Naive thymus-derived CD4-positive, alpha-beta T cell (primary cell): ENCODE results near the gene HYI. TPM values are rescaled to one million over a fixed set of nuclear protein-coding genes. Genes with fewer than 3 reads are reported as not detected.

ENCODE experiments used
- ATAC-seq: fragments of 150-1000 bp; cut with Tn5 transposase; 2 replicates; pipeline ENCODE4 v1.10.0; 2021; ENCODE audit warnings: mild to moderate bottlenecking, moderate library complexity
- CTCF ChIA-PET: fragments of 350-600 bp; sonication (Branson Sonifier 250); formaldehyde crosslinking; loops from one replicate; lab custom pipeline; 2021; ENCODE audit warnings: antibody characterized with exemption; lab: Charles Lee
- POLR2A ChIA-PET: fragments of 350-600 bp; sonication (Branson Sonifier 250); formaldehyde crosslinking; loops from one replicate; lab custom pipeline; 2021; ENCODE audit warnings: antibody characterized with exemption, inconsistent platforms; lab: Charles Lee
- DNase-seq, 9 donors: peaks; one replicate each; pipeline versions ENCODE4 v3.0.0 to v3.0.0-alpha.2; 2020 to 2022; ENCODE audit warnings: mixed read lengths in 1 of 9
- H3K27ac ChIP-seq: one replicate; pipeline ENCODE4 v1.7.0; 2013; ENCODE audit warnings: mild to moderate bottlenecking, low read depth, low read length, moderate library complexity
- H3K27me3 ChIP-seq, 2 donors: one replicate each; pipeline ENCODE4 v1.7.0; 2013; ENCODE audit warnings: low read length in 2 of 2, mild to moderate bottlenecking in 2 of 2, moderate library complexity in 2 of 2; ENCODE audit not compliant: control insufficient read depth in 2 of 2, insufficient read depth in 2 of 2
- H3K36me3 ChIP-seq, 3 experiments: 1 replicate in 2 of 3; 2 replicates in 1 of 3; pipeline ENCODE4 v1.7.0; 2013; ENCODE audit warnings: low read length in 3 of 3, mild to moderate bottlenecking in 3 of 3, moderate library complexity in 1 of 3; ENCODE audit not compliant: insufficient read depth in 3 of 3, control insufficient read depth in 2 of 3
- H3K4me1 ChIP-seq, 2 donors: one replicate each; pipeline ENCODE4 v1.7.0; 2013; ENCODE audit warnings: low read length in 2 of 2, mild to moderate bottlenecking in 2 of 2, moderate library complexity in 1 of 2; ENCODE audit not compliant: control insufficient read depth in 2 of 2, insufficient read depth in 2 of 2
- H3K4me3 ChIP-seq: 2 replicates; pipeline ENCODE4 v1.7.0; 2013; ENCODE audit warnings: mild to moderate bottlenecking, low read length
- H3K9me3 ChIP-seq, 3 experiments: 1 replicate in 2 of 3; 2 replicates in 1 of 3; pipeline ENCODE4 v1.7.0; 2013; ENCODE audit warnings: low read length in 3 of 3; ENCODE audit not compliant: control insufficient read depth in 2 of 3
- H3K27ac Mint-ChIP-seq, 9 donors: one replicate each; pipeline ENCODE4 v1.8.0; 2020 to 2022; ENCODE audit warnings: mixed read lengths in 9 of 9, mild to moderate bottlenecking in 8 of 9, moderate library complexity in 5 of 9, inconsistent platforms in 2 of 9
- H3K27me3 Mint-ChIP-seq, 5 donors: one replicate each; pipeline ENCODE4 v1.8.0; 2021 to 2022; ENCODE audit warnings: mixed read lengths in 5 of 5, mild to moderate bottlenecking in 1 of 5
- H3K36me3 Mint-ChIP-seq, 5 donors: one replicate each; pipeline ENCODE4 v1.8.0; 2020 to 2022; ENCODE audit warnings: mixed read lengths in 5 of 5, mild to moderate bottlenecking in 3 of 5, inconsistent platforms in 1 of 5
- H3K4me1 Mint-ChIP-seq, 7 donors: one replicate each; pipeline ENCODE4 v1.8.0; 2020 to 2022; ENCODE audit warnings: mixed read lengths in 7 of 7, mild to moderate bottlenecking in 3 of 7, inconsistent platforms in 1 of 7
- H3K4me3 Mint-ChIP-seq, 10 donors: one replicate each; pipeline ENCODE4 v1.8.0; 2020 to 2022; ENCODE audit warnings: mild to moderate bottlenecking in 10 of 10, mixed read lengths in 10 of 10, moderate library complexity in 6 of 10, inconsistent platforms in 2 of 10
- H3K9me3 Mint-ChIP-seq, 11 donors: one replicate each; pipeline ENCODE4 v1.8.0; 2020 to 2022; ENCODE audit warnings: mixed read lengths in 11 of 11, mild to moderate bottlenecking in 4 of 11, inconsistent platforms in 1 of 11, moderate library complexity in 1 of 11
- intact Hi-C, 2 donors: fragments of 100-400 bp; cut with micrococcal nuclease; formaldehyde crosslinking; loops; one replicate each; pipeline ENCODE4 v1.15.1; 2023
- microRNA-seq: library from miRNA; unstranded; fragments of <30 nt; microRNA quantifications from one replicate; pipeline ENCODE4 v1.2.0, GENCODE V29; 2022; ENCODE audit warnings: borderline microRNAs expressed
- polyA plus RNA-seq, 2 donors: library from polyadenylated mRNA; unstranded; fragments of 300-500 nt; fragmentation: Illumina TruSeq; gene quantifications; one replicate each; pipeline ENCODE4 v1.2.3, GENCODE V29; 2021
- total RNA-seq, 6 experiments: library from RNA in 5 of 6; stranded (reverse) in 5 of 6; gene quantifications; 1 replicate in 5 of 6; 2 replicates in 1 of 6; pipeline ENCODE4 v1.2.3 and lab custom pipeline; 2021 to 2026

Gene HYI
- total and polyA plus RNA-seq, 7 experiments from 2014 or later = 4.4 to 29.3 (median 22.3) TPM

DNA sequence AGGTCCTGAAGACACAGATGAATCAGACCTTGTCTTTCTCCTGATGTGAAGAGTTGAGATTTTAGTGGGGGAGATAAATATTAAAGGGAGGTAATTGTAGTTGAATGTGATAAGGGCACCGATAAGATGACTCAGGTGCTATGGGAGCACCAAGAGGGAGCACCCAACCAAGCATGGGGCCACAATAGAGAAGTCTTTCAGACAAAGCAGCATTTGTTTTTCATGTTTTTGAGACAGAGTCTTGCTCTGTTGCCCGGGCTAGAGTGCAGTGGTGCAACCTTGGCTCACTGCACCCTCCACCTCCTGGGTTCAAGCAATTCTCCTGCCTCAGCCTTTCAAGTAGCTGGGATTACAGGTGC is 47.9 kb downstream of the HYI start:
- H3K36me3 ChIP-seq = peaks cover 5 to 56% (median 16%) of the 10 kb centered on the region in 3 experiments
- Mint-ChIP-seq H3K27ac (peak overlapping the region in 1 of 9 donors; percentile 15), H3K4me3 (no peak overlapping the region), H3K9me3 (no peaks in the 10 kb centered on the region), H3K27me3 (no peaks in the 10 kb centered on the region), H3K36me3 (peaks cover 14 to 64% (median 36%) of the 10 kb centered on the region in 5 donors), H3K4me1 (peaks cover 2 to 21% (median 12%) of the 10 kb centered on the region in 7 donors)
- ATAC-seq (no peak), DNase-seq (no peak)
- ChIA-PET POLR2A (no interaction called here), CTCF (no interaction called here)
- no peaks in the 10 kb centered on the region for H3K4me1 ChIP-seq
- H3K4me3 ChIP-seq = no peak overlapping the region
- H3K27ac ChIP-seq = no peak overlapping the region
- H3K9me3 ChIP-seq = no peaks in the 10 kb centered on the region
- intact Hi-C loops = no loop called here
- no peaks in the 10 kb centered on the region for H3K27me3 ChIP-seq

DNA sequence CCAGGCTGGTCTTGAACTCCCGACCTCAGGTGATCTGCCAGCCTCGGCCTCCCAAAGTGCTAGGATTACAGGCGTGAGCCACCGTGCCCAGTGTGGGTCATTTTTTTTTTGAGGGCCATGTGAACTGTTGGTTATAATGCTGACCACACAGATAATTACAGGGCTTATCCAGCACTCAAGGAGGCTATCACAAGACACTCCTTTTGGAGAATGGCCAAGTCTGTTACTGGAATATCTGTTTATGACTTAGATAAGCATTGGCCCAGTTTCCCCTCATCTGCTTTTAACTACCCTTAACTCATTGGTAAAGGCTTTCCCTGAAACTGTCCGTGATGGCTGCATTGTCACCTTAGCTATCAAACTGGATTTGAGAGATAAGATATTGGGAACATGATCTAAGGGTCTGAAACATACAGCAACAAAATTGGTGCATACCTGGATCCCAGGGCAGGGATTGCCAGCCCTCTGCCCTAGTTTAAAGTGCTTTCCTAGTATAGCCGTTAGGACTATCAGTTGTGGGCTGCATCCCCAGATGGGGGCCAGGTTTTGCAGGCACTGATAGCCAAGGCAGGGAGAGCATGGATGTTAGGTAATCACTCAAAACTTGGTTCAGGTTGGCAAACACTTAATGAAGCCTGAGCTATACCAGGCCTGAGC is 48.4 kb downstream of the HYI start:
- no peak for ATAC-seq
- Histone ChIP-seq H3K27me3 (no peaks in the 10 kb centered on the region), H3K4me1 (no peaks in the 10 kb centered on the region), H3K27ac (no peak overlapping the region), H3K4me3 (no peak overlapping the region), H3K36me3 (peaks cover 5 to 56% (median 16%) of the 10 kb centered on the region in 3 experiments), H3K9me3 (no peaks in the 10 kb centered on the region)
- intact Hi-C loops = no loop called here
- no peaks in the 10 kb centered on the region for H3K27me3 Mint-ChIP-seq
- peaks cover 14 to 64% (median 36%) of the 10 kb centered on the region in 5 donors for H3K36me3 Mint-ChIP-seq
- H3K4me1 Mint-ChIP-seq = peaks cover 2 to 21% (median 13%) of the 10 kb centered on the region in 7 donors
- no peak for DNase-seq
- ChIA-PET POLR2A (no interaction called here), CTCF (no interaction called here)
- no peaks in the 10 kb centered on the region for H3K9me3 Mint-ChIP-seq
- no peak overlapping the region for H3K27ac Mint-ChIP-seq
- H3K4me3 Mint-ChIP-seq = no peak overlapping the region

DNA sequence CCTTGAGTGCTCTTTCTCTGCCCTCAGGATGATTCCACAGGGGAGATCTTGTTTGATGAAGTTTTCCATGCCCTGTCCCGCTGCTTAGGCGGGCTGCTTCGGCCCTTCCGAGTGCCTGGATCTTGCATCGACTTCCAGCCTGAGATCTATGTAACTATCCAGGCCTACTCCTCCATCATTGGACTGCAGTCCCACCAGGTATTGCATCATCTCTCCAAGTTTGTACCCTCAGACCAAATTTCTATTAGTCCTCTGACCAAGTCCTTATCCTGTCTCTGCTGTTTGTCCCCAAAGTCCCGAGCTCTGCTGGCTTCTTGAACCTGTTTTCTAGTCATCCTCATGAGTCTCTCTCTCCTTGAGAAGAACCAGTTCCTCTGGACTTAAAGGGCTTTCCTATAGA is 49.4 kb downstream of the HYI start:
- intact Hi-C loops = no loop called here
- ChIA-PET POLR2A (no interaction called here), CTCF (no interaction called here)
- no peaks in the 10 kb centered on the region for H3K9me3 ChIP-seq
- H3K36me3 Mint-ChIP-seq = peaks cover 12 to 56% (median 35%) of the 10 kb centered on the region in 5 donors
- H3K27me3 ChIP-seq = no peaks in the 10 kb centered on the region
- no peak for ATAC-seq
- peaks cover 2 to 21% (median 16%) of the 10 kb centered on the region in 7 donors for H3K4me1 Mint-ChIP-seq
- no peak overlapping the region for H3K27ac Mint-ChIP-seq
- no peak overlapping the region for H3K4me3 Mint-ChIP-seq
- H3K9me3 Mint-ChIP-seq = no peaks in the 10 kb centered on the region
- no peak overlapping the region for H3K27ac ChIP-seq
- no peaks in the 10 kb centered on the region for H3K27me3 Mint-ChIP-seq
- peaks cover 5 to 55% (median 16%) of the 10 kb centered on the region in 3 experiments for H3K36me3 ChIP-seq
- no peak for DNase-seq
- no peaks in the 10 kb centered on the region for H3K4me1 ChIP-seq
- H3K4me3 ChIP-seq = no peak overlapping the region

DNA sequence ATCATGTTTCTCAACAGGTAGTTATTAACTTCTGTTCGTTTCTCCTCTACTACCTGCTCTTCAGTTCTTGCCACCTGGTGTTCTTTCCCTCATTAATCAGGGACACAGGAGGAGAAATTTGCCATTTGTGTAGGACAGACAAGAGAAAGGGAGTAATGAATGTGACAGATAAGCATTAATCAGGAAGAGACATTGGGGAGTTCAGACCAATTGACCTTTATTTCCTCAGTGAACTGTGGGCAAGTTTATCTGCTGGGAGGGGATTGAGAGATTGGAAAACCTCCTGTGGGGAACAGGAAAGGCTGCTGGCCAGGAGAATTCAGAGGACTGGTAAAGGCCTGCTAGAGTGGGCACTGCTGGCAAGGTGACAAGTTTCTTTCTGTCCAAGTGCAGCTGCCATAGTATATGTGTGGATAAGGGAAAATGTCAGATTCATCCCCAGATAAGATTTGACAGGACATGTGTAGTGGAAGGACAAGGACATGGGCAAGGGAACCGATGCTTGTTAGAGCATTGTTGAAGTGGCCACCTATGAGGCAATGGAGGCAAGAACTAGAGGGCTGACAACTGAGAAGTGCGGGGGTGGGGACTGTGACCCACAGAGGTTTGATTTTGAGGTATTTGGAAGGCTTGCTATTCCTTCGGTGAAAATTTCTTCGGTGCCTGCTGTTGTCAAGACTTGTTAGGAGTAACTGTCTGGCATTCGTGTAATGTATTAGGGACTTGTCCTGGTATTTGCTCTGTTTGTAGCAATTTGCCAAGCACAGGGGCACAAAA is 51.5 kb downstream of the HYI start:
- POLR2A ChIA-PET = no interaction called here
- intact Hi-C loops = no loop called here
- H3K27ac Mint-ChIP-seq = peak overlapping the region in 3 of 9 donors; percentile 27 to 49 (median 43)
- Histone ChIP-seq H3K4me1 (no peaks in the 10 kb centered on the region), H3K9me3 (no peaks in the 10 kb centered on the region), H3K27ac (no peak overlapping the region), H3K4me3 (no peak overlapping the region), H3K27me3 (no peaks in the 10 kb centered on the region), H3K36me3 (peaks cover 5 to 45% (median 16%) of the 10 kb centered on the region in 3 experiments)
- H3K9me3 Mint-ChIP-seq = no peaks in the 10 kb centered on the region
- peaks cover 5 to 24% (median 21%) of the 10 kb centered on the region in 7 donors for H3K4me1 Mint-ChIP-seq
- CTCF ChIA-PET = no interaction called here
- H3K4me3 Mint-ChIP-seq = no peak overlapping the region
- H3K27me3 Mint-ChIP-seq = no peaks in the 10 kb centered on the region
- DNase-seq (no peak), ATAC-seq (no peak)
- peaks cover 8 to 52% (median 30%) of the 10 kb centered on the region in 5 donors for H3K36me3 Mint-ChIP-seq

Small RNAs within 50 kb of the gene (microRNA-seq; reads per million reads assigned to microRNA genes)
- not detected for gene MIR6735

Other genes starting within 250 kb of the HYI start
- gene TMEM125, start 183.9 kb downstream of the HYI start, total RNA-seq = under 1 TPM in 1 of 5 experiments, not detected in 4; 0.21 TPM
- gene TMEM125, start 183.9 kb downstream of the HYI start, polyA plus RNA-seq = under 1 TPM in 1 of 2 donors, not detected in 1; 0.50 TPM
- not detected for gene C1orf210, start 168.3 kb downstream of the HYI start, total RNA-seq
- gene C1orf210, start 168.3 kb downstream of the HYI start, polyA plus RNA-seq = not detected
- 1 to 10 TPM in 1 of 5 experiments, under 1 TPM in 1, not detected in 3; 0.19 to 1.9 TPM for gene TIE1, start 152.9 kb downstream of the HYI start, total RNA-seq
- gene TIE1, start 152.9 kb downstream of the HYI start, polyA plus RNA-seq = not detected
- gene MPL, start 116.1 kb downstream of the HYI start, total RNA-seq = under 1 TPM in 2 of 5 experiments, not detected in 3; 0.21 to 0.98 TPM
- gene MPL, start 116.1 kb downstream of the HYI start, polyA plus RNA-seq = not detected
- 100 to 1,000 TPM in 1 of 5 experiments, 1 to 10 TPM in 1, under 1 TPM in 3; 0.38 to 101 (median 0.78) TPM for gene CDC20, start 95.0 kb downstream of the HYI start, total RNA-seq
- gene CDC20, start 95.0 kb downstream of the HYI start, polyA plus RNA-seq = not detected
- 10 to 100 TPM; 25.9 to 65.3 (median 32.3) TPM for gene ELOVL1, start 85.9 kb downstream of the HYI start, total RNA-seq
- 10 to 100 TPM; 46.8 to 55.1 TPM for gene ELOVL1, start 85.9 kb downstream of the HYI start, polyA plus RNA-seq
- 10 to 100 TPM; 14.5 to 37.8 (median 30.1) TPM for gene MED8, start 64.1 kb downstream of the HYI start, total RNA-seq
- gene MED8, start 64.1 kb downstream of the HYI start, polyA plus RNA-seq = 10 to 100 TPM; 28.8 to 53.8 TPM
- 100 to 1,000 TPM in 4 of 5 experiments, 10 to 100 TPM in 1; 80.5 to 153 (median 131) TPM for gene SZT2, start 64.0 kb downstream of the HYI start, total RNA-seq
- gene SZT2, start 64.0 kb downstream of the HYI start, polyA plus RNA-seq = 1 to 10 TPM; 4.4 to 8.9 TPM
- 1 to 10 TPM in 2 of 5 experiments, under 1 TPM in 1, not detected in 2; 0.49 to 2.3 (median 1.8) TPM for gene PTPRF, start 77.0 kb upstream of the HYI start, total RNA-seq
- gene PTPRF, start 77.0 kb upstream of the HYI start, polyA plus RNA-seq = not detected
- gene KDM4A, start 196.2 kb upstream of the HYI start, total RNA-seq = 10 to 100 TPM; 27.8 to 42.1 (median 38.6) TPM
- gene KDM4A, start 196.2 kb upstream of the HYI start, polyA plus RNA-seq = 1 to 10 TPM; 4.9 to 9.7 TPM